HepG2 (cell line): ENCODE measurements around the gene THOC6.

Source experiments
- AGO2 ChIP-seq: fragments of 200-400 bp; formaldehyde crosslinking; optimal IDR thresholded peaks from 2 replicates; pipeline ENCODE3; 2017; ENCODE audit warnings: mild to moderate bottlenecking, low read depth, low read length, moderate library complexity
- CENPT ChIP-seq: sonication (generic); formaldehyde crosslinking; IDR thresholded peaks from 2 replicates; pipeline ENCODE4 v1.8.0; 2022; ENCODE audit warnings: low read depth, mild to moderate bottlenecking, moderate library complexity, missing genetic modification reagents
- CTCF ChIP-seq: sonication (generic); formaldehyde crosslinking; IDR thresholded peaks from 2 replicates; pipeline ENCODE4 v1.5.0; 2020; ENCODE audit warnings: mild to moderate bottlenecking, missing genetic modification reagents, moderate library complexity
- GZF1 ChIP-seq: sonication (generic); formaldehyde crosslinking; IDR thresholded peaks from 2 replicates; pipeline ENCODE4 v1.5.1; 2020; ENCODE audit warnings: mild to moderate bottlenecking, missing genetic modification reagents
- MAF1 ChIP-seq: sonication (generic); formaldehyde crosslinking; IDR thresholded peaks from 2 replicates; pipeline ENCODE4 v1.5.0; 2020; ENCODE audit warnings: missing genetic modification reagents, borderline replicate concordance
- NFYB ChIP-seq: sonication (generic); formaldehyde crosslinking; IDR thresholded peaks from 2 replicates; pipeline ENCODE4 v1.4.0; 2020; ENCODE audit warnings: missing genetic modification reagents
- POLR2A ChIP-seq, 2 experiments: IDR thresholded peaks; 2 replicates each; pipeline ENCODE4 v1.6.1; 2011; ENCODE audit warnings: low read depth in 2 of 2, low read length in 2 of 2, mild to moderate bottlenecking in 1 of 2, moderate library complexity in 1 of 2; ENCODE audit not compliant: insufficient read depth in 1 of 2
- RARG ChIP-seq: sonication (generic); formaldehyde crosslinking; IDR thresholded peaks from 2 replicates; pipeline ENCODE4 v1.4.0; 2020; ENCODE audit warnings: low read depth, mild to moderate bottlenecking, missing genetic modification reagents
- SMC3 ChIP-seq: IDR thresholded peaks from 2 replicates; pipeline ENCODE4 v1.6.1; 2011; ENCODE audit warnings: low read length, improper control_type of control experiment
- SRSF4 ChIP-seq: fragments of 200-400 bp; formaldehyde crosslinking; IDR thresholded peaks from one replicate; pipeline ENCODE4 v1.6.1; 2018; ENCODE audit warnings: mild to moderate bottlenecking, low read depth, low read length, moderate library complexity; ENCODE audit not compliant: poor library complexity, severe bottlenecking
- UBTF ChIP-seq: sonication (generic); formaldehyde crosslinking; IDR thresholded peaks from 2 replicates; pipeline ENCODE4 v1.4.0; 2020; ENCODE audit warnings: mild to moderate bottlenecking, missing genetic modification reagents
- ZNF7 ChIP-seq: IDR thresholded peaks from 2 replicates; pipeline ENCODE4 v1.6.1; 2016; ENCODE audit warnings: missing biosample characterization, missing genetic modification reagents
- ZSCAN9 ChIP-seq: IDR thresholded peaks from 2 replicates; pipeline ENCODE4 v1.6.1; 2016; ENCODE audit warnings: borderline replicate concordance
- TF ChIP-seq, protein P1 (sequence below), 2 experiments: IDR thresholded peaks; 2 replicates each; pipeline ENCODE4 v1.6.1; 2011 to 2012; ENCODE audit warnings: low read length in 2 of 2, borderline replicate concordance in 1 of 2, low read depth in 1 of 2, mild to moderate bottlenecking in 1 of 2, moderate library complexity in 1 of 2

DNA sequence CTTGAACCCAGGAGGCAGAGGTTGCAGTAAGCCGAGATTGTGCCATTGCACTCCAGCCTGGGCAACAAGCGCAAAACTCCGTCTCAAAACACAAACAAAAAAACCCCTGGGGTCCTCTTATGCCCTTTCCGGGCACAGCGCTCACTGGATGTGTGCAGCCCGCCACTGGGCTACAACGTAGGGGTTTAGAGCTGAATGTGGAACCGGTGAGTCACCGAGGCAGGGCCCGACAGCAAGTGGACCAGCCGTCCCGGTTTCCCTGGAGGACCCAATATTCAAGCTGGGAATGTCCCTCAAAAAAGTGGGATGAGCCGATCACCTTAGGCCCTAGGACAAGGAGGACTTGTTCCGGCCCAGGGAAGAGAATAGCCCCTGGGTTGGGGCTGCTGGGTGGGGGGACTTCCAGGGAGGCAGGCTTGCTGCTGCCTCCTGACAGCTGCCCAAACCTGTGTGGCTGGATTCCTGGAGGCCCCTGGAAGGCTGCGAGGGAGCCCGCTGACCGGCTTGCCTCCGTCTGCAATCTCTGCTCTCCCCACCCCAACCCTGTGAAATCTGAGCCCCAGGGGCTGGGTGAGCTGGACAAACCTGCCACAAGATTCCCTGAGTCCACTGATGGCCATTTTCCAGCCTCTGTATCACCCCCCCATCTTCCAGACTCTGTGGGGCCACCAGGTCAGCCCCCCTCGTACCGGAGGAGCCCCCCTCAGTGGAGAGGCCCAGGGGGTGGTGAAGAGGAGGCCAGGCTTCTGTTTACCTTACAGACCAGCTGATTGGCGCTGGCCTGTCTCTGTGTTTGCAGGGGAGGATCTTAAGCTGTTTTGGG is 14.1 kb upstream of the THOC6 start:
- TF ChIP-seq RARG (CRISPR knock-in tag) (no peak), CTCF (CRISPR knock-in tag) (no peak), NFYB (CRISPR knock-in tag) (no peak), POLR2A (IDR thresholded peaks at IDR 0.05; ENCODE audit: insufficient read depth in 1 of 2, low read depth in 2 of 2, low read length in 2 of 2) (no peak), GZF1 (no peak), CENPT (CRISPR knock-in tag) (no peak), UBTF (peak; percentile 36; the same call in 1 of the 2 replicates), ZNF7 (CRISPR knock-in tag) (no peak), SRSF4 (no peak), AGO2 (peak; percentile 36), ZSCAN9 (CRISPR knock-in tag) (no peak), SMC3 (no peak), MAF1 (no peak)
- TF ChIP-seq, protein P1, sequence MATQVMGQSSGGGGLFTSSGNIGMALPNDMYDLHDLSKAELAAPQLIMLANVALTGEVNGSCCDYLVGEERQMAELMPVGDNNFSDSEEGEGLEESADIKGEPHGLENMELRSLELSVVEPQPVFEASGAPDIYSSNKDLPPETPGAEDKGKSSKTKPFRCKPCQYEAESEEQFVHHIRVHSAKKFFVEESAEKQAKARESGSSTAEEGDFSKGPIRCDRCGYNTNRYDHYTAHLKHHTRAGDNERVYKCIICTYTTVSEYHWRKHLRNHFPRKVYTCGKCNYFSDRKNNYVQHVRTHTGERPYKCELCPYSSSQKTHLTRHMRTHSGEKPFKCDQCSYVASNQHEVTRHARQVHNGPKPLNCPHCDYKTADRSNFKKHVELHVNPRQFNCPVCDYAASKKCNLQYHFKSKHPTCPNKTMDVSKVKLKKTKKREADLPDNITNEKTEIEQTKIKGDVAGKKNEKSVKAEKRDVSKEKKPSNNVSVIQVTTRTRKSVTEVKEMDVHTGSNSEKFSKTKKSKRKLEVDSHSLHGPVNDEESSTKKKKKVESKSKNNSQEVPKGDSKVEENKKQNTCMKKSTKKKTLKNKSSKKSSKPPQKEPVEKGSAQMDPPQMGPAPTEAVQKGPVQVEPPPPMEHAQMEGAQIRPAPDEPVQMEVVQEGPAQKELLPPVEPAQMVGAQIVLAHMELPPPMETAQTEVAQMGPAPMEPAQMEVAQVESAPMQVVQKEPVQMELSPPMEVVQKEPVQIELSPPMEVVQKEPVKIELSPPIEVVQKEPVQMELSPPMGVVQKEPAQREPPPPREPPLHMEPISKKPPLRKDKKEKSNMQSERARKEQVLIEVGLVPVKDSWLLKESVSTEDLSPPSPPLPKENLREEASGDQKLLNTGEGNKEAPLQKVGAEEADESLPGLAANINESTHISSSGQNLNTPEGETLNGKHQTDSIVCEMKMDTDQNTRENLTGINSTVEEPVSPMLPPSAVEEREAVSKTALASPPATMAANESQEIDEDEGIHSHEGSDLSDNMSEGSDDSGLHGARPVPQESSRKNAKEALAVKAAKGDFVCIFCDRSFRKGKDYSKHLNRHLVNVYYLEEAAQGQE (IDR thresholded peaks at IDR 0.05; ENCODE audit: borderline replicate concordance in 1 of 2, low read depth in 1 of 2, low read length in 2 of 2) = no peak
